Astrocyte of the spinal cord (primary cell): ENCODE data around the gene CST4.

Experiments
- DNase-seq: peaks from one replicate; pipeline ENCODE4 v3.0.0; 2011; ENCODE audit warnings: low read depth, low spot score
- H3K4me3 ChIP-seq: 2 replicates; pipeline ENCODE4 v1.5.1; 2011; ENCODE audit warnings: low read depth, mild to moderate bottlenecking, low read length, moderate library complexity
- in situ Hi-C: cut with HindIII; loops from 2 replicates; pipeline ENCODE4 v1.10.0; 2017; ENCODE audit warnings: low sequenced_read_pairs
- TF ChIP-seq, protein P1 (sequence below): IDR thresholded peaks from 2 replicates; pipeline ENCODE4 v1.5.1; 2012; ENCODE audit warnings: low read depth, mild to moderate bottlenecking, low read length, inconsistent platforms

CST4 gene

DNA sequence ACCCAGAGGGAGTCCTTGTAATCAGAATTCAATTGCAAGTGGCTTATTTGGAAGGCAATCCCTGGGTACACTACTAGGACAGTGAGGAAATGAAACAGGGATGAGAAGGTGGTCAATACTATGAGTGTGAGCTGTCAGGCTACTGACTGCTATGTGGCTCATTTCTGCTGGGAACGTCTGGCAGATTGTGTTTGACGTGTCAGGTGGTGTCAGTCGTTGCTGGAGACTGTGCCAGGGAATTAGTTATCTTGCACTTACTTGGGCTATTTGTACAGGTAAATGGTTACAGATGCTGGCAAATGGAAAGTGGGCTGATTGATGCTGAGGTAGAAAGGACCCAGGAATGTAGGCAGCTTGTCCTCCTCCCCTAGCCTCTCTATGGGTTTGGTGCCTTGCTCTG lies 17.4 kb downstream of the CST4 start:
- no peak for DNase-seq
- H3K4me3 ChIP-seq: no peak overlapping the region
- TF ChIP-seq, protein P1, sequence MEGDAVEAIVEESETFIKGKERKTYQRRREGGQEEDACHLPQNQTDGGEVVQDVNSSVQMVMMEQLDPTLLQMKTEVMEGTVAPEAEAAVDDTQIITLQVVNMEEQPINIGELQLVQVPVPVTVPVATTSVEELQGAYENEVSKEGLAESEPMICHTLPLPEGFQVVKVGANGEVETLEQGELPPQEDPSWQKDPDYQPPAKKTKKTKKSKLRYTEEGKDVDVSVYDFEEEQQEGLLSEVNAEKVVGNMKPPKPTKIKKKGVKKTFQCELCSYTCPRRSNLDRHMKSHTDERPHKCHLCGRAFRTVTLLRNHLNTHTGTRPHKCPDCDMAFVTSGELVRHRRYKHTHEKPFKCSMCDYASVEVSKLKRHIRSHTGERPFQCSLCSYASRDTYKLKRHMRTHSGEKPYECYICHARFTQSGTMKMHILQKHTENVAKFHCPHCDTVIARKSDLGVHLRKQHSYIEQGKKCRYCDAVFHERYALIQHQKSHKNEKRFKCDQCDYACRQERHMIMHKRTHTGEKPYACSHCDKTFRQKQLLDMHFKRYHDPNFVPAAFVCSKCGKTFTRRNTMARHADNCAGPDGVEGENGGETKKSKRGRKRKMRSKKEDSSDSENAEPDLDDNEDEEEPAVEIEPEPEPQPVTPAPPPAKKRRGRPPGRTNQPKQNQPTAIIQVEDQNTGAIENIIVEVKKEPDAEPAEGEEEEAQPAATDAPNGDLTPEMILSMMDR: no peak
- in situ Hi-C loops: no loop called here

DNA sequence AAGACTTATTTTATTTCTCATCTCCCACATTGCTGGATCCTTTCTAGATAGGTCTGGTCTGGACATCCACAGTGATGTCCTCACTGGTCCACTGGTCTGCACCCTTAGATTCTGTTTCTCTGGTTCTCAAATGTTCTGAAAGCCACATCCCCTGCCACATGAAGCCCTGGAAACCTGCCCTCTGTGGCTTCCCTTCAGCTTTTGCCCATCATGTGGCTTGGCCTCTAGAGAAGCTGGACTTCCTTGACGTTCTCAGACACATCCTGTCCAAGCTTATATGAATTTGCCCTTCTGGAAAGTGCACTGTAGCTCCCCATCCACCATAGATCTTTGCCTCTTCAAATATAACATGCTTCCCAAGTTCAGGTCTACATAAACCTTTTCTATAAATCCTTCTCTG lies 18.5 kb downstream of the CST4 start:
- TF ChIP-seq, protein P1: no peak
- H3K4me3 ChIP-seq: no peak overlapping the region
- in situ Hi-C loops: no loop called here
- no peak for DNase-seq

DNA sequence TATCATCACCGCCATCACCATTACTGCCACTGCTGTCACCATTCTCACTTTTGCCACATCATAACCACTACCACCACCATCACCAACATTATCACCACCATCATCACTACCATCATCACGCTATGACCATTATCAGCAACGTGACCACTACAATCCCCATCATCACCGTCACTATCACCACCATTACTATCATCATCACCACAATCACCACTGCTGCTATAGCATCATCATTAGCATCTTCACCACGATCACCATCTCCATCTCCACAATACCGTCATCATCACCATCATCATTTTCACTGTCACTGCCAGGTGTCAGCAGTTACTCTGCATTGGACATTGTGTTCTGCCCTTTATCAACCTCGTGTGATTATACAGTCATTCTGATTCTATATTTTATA lies 19.0 kb downstream of the CST4 start:
- H3K4me3 ChIP-seq: no peak overlapping the region
- TF ChIP-seq, protein P1: no peak
- in situ Hi-C loops: no loop called here
- no peak for DNase-seq

DNA sequence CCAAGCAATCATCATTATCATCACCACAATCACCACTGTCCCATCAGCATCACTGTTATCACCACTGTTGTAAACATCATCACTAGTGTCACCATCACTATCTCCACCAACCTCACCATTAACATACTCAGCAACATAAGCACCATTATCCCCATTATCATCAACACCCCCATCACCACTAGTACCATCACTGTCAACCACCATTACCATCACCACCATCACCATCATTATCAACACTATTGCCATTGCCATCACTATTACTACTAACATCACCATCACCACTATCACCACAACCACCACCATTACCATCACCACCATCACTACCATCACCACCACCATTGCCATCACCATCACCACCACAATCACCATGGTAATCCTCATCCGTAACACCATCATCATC lies 19.5 kb downstream of the CST4 start:
- in situ Hi-C loops: no loop called here
- no peak overlapping the region for H3K4me3 ChIP-seq
- TF ChIP-seq, protein P1: no peak
- no peak for DNase-seq

DNA sequence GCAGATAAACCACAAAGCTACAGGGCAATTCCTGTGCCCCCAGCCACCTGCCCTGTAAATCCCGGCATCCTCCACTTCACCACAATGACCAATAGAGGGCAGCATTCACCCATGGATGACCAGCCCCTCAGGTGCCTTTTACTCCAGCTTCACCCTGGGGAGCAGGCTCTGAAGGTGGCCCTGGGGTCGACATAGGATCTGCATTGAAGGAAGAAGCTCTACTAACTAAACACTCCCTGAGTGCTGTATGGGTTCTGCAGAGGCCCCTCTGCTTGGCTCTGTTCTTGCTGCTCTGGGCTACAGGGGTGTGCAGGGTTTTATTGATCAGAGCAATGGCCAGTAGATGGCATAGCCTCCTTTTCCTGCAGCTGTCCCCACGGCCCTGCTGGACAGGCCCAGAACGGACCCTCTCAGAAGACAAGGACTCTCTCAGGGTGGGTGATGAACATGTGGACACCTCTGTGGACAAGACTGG lies 20.3 kb downstream of the CST4 start:
- TF ChIP-seq, protein P1: peak; percentile 81
- DNase-seq: peak; percentile 58
- in situ Hi-C loops: no loop called here
- H3K4me3 ChIP-seq: no peak overlapping the region

DNA sequence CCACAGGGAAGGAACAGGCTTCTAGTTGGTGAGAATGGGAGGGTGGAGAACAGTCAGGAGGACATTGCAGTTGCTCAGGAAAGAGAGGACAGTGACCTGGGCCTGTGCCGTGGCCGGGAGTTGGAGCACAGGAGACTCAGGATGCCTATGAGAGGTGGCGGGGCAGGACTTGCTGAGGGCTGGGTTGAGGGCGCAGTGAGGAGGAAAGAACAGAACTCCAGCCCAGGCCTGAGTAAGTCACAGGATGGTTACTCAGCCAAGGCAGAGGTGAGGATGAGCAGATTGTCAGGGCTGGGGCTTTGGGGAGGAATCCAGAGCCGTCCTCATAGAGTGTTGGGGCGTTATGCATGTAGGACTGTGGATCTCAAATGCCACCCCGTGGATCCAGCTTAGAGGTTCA lies 21.2 kb downstream of the CST4 start:
- TF ChIP-seq, protein P1: no peak
- H3K4me3 ChIP-seq: no peak overlapping the region
- in situ Hi-C loops: no loop called here
- no peak for DNase-seq

DNA sequence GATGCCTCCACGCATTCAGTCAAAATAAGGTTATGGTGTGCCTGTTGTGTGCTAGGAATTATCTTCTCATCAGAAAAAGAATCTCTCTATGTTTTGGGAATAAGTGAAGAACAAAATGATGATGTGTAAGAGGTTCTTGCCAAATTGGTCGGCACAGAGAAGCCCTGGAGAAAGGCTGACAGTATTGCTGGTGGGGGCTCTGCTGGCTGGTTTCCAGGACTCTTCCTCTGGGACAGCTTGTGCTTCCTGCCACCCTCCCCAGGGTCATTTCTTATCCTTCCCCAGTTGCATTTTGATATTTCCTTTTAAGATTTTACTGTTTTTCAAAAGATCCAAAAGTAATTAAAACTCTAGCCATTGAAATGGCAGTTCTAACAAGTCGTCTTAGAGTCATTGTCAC lies 22.1 kb downstream of the CST4 start:
- no peak overlapping the region for H3K4me3 ChIP-seq
- TF ChIP-seq, protein P1: no peak
- DNase-seq: no peak
- in situ Hi-C loops: no loop called here
